ENCODE results near the gene LRRC71.

LRRC71 gene

GRCh38 chr1:156949127-156949526 lies 28.7 kb downstream of the LRRC71 start:
- Histone ChIP-seq H3K27me3 (ENCODE audit: control insufficient read depth, insufficient read depth, low read length) (no peaks in the 10 kb centered on the region), H3K36me3 (ENCODE audit: control insufficient read depth, insufficient read depth, low read length) (peaks cover 52% of the 10 kb centered on the region), H3K4me3 (ENCODE audit: low read length) (no peak overlapping the region), H3K9ac (ENCODE audit: low read length) (no peak overlapping the region), H3K4me1 (ENCODE audit: control insufficient read depth, insufficient read depth, low read length) (no peaks in the 10 kb centered on the region), H3K27ac (ENCODE audit: low read depth, low read length) (no peak overlapping the region)

GRCh38 chr1:156951371-156951770 lies 30.9 kb downstream of the LRRC71 start:
- H3K9ac ChIP-seq (ENCODE audit: low read length) = no peak overlapping the region
- H3K27ac ChIP-seq (ENCODE audit: low read depth, low read length) = no peak overlapping the region
- H3K4me1 ChIP-seq (ENCODE audit: control insufficient read depth, insufficient read depth, low read length) = no peaks in the 10 kb centered on the region
- H3K36me3 ChIP-seq (ENCODE audit: control insufficient read depth, insufficient read depth, low read length) = peaks cover 47% of the 10 kb centered on the region
- H3K4me3 ChIP-seq (ENCODE audit: low read length) = no peak overlapping the region
- no peaks in the 10 kb centered on the region for H3K27me3 ChIP-seq (ENCODE audit: control insufficient read depth, insufficient read depth, low read length)

- Histone ChIP-seq H3K4me3 (ENCODE audit: low read length) (no peak overlapping the region), H3K27ac (ENCODE audit: low read depth, low read length) (no peak overlapping the region), H3K4me1 (ENCODE audit: control insufficient read depth, insufficient read depth, low read length) (no peaks in the 10 kb centered on the region), H3K36me3 (ENCODE audit: control insufficient read depth, insufficient read depth, low read length) (peaks cover 47% of the 10 kb centered on the region), H3K27me3 (ENCODE audit: control insufficient read depth, insufficient read depth, low read length) (no peaks in the 10 kb centered on the region), H3K9ac (ENCODE audit: low read length) (no peak overlapping the region)
These were observed 33.1 kb downstream of the LRRC71 start for GRCh38 chr1:156953571-156953970.

DNA sequence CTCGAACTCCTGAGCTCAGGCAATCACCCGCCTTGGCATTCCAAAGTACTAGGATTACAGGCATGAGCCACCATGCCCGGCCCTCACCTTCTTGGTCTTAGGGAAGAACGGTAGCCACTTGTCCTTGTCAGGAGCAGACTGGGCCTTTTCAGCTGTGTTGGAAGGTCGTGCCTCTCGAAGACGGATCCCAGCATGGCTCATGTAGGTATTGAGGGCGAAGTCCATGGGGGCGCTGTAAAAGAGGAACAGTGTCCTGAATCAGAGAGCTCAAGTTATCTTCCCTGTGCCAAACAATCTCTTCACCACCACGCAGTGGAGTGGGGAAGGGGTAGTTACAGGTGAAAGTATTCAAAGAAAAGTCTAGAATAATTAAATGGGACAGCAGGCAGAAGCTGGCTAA lies 35.9 kb downstream of the LRRC71 start:
- H3K36me3 ChIP-seq (ENCODE audit: control insufficient read depth, insufficient read depth, low read length) = peaks cover 36% of the 10 kb centered on the region
- no peak overlapping the region for H3K9ac ChIP-seq (ENCODE audit: low read length)
- no peak overlapping the region for H3K27ac ChIP-seq (ENCODE audit: low read depth, low read length)

DNA sequence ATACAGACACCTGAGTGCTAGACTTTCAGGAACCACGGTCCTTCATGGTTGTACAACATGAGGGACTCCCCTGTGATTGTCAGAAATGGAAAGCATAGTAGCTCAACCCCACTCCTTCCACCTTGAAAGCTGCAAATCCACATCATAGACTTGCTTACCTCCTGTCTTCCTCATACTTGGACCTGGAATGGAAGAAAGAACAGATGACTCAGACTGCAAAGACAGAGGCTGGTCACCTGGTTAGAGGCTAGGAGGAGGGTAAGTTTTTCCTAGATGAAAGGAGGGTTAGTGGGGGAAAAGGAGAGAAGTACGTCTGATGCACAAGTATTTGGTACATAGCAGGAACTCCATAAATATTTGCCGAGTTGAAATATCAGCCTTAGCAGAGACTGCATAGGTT lies 37.2 kb downstream of the LRRC71 start:
- peaks cover 35% of the 10 kb centered on the region for H3K36me3 ChIP-seq (ENCODE audit: control insufficient read depth, insufficient read depth, low read length)
- no peak overlapping the region for H3K9ac ChIP-seq (ENCODE audit: low read length)
- no peak overlapping the region for H3K4me3 ChIP-seq (ENCODE audit: low read length)
- no peak overlapping the region for H3K27ac ChIP-seq (ENCODE audit: low read depth, low read length)
- H3K27me3 ChIP-seq (ENCODE audit: control insufficient read depth, insufficient read depth, low read length) = no peaks in the 10 kb centered on the region
- no peaks in the 10 kb centered on the region for H3K4me1 ChIP-seq (ENCODE audit: control insufficient read depth, insufficient read depth, low read length)

More for the DNA sequence above, 35.9 kb downstream of the LRRC71 start:
- H3K4me1 ChIP-seq (ENCODE audit: control insufficient read depth, insufficient read depth, low read length) = no peaks in the 10 kb centered on the region
- no peaks in the 10 kb centered on the region for H3K27me3 ChIP-seq (ENCODE audit: control insufficient read depth, insufficient read depth, low read length)
- no peak overlapping the region for H3K4me3 ChIP-seq (ENCODE audit: low read length)

DNA sequence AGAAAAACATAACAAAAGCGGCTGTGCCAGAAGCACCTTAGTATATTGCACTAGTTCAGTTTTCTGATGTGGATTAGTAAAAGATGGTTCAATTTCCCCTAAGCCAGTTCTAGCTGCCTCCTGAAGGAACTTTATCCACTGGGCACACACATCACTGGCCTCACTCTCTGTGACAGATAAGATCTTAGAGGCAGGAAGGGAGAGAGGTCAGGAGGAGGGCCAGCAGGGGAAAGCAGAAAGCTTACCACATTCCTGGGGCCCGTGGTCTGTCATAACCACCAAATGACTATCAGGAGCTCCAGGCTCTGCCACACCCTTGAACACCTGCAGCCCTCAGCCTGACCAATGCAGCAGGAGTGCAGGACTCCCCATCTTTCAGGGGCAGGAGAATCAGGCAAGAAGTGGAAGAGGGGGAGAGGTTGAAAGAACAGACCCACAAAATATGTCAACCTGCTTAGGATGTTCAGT lies 37.8 kb downstream of the LRRC71 start:
- Histone ChIP-seq H3K27me3 (ENCODE audit: control insufficient read depth, insufficient read depth, low read length) (no peaks in the 10 kb centered on the region), H3K36me3 (ENCODE audit: control insufficient read depth, insufficient read depth, low read length) (peaks cover 35% of the 10 kb centered on the region), H3K9ac (ENCODE audit: low read length) (no peak overlapping the region), H3K27ac (ENCODE audit: low read depth, low read length) (no peak overlapping the region), H3K4me3 (ENCODE audit: low read length) (no peak overlapping the region), H3K4me1 (ENCODE audit: control insufficient read depth, insufficient read depth, low read length) (no peaks in the 10 kb centered on the region)

GRCh38 chr1:156959414-156959813 lies 39.0 kb downstream of the LRRC71 start:
- Histone ChIP-seq H3K9ac (ENCODE audit: low read length) (no peak overlapping the region), H3K27me3 (ENCODE audit: control insufficient read depth, insufficient read depth, low read length) (no peaks in the 10 kb centered on the region), H3K36me3 (ENCODE audit: control insufficient read depth, insufficient read depth, low read length) (peaks cover 38% of the 10 kb centered on the region), H3K4me1 (ENCODE audit: control insufficient read depth, insufficient read depth, low read length) (no peaks in the 10 kb centered on the region), H3K4me3 (ENCODE audit: low read length) (no peak overlapping the region), H3K27ac (ENCODE audit: low read depth, low read length) (no peak overlapping the region)

GRCh38 chr1:156959925-156960324 lies 39.5 kb downstream of the LRRC71 start:
- H3K9ac ChIP-seq (ENCODE audit: low read length) = no peak overlapping the region
- no peaks in the 10 kb centered on the region for H3K4me1 ChIP-seq (ENCODE audit: control insufficient read depth, insufficient read depth, low read length)
- H3K36me3 ChIP-seq (ENCODE audit: control insufficient read depth, insufficient read depth, low read length) = peaks cover 38% of the 10 kb centered on the region
- H3K27ac ChIP-seq (ENCODE audit: low read depth, low read length) = no peak overlapping the region
- H3K27me3 ChIP-seq (ENCODE audit: control insufficient read depth, insufficient read depth, low read length) = no peaks in the 10 kb centered on the region
- no peak overlapping the region for H3K4me3 ChIP-seq (ENCODE audit: low read length)

- peaks cover 29% of the 10 kb centered on the region for H3K36me3 ChIP-seq (ENCODE audit: control insufficient read depth, insufficient read depth, low read length)
- no peak overlapping the region for H3K4me3 ChIP-seq (ENCODE audit: low read length)
- no peak overlapping the region for H3K27ac ChIP-seq (ENCODE audit: low read depth, low read length)
These were observed 41.3 kb downstream of the LRRC71 start for GRCh38 chr1:156961709-156962108.

DNA sequence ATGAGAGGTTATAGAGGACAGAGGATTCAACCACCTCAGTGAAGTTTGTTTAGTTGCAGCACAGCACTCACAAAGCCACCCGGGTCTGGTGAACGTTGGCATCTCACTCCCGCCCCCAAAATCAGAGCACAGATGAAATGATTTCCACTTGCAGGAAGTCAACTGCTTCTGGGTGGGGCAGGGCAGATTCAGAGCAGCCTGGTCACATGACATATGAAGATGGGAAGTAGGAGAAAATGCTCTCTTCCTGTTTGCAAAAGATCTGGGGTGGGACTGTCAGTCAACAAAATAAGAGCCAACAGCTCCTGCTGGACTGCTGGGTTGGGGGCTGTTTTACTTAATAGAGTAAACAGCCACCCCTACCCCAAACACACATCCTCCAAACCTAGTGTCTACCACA lies 43.2 kb downstream of the LRRC71 start:
- Histone ChIP-seq H3K27me3 (ENCODE audit: control insufficient read depth, insufficient read depth, low read length) (no peaks in the 10 kb centered on the region), H3K36me3 (ENCODE audit: control insufficient read depth, insufficient read depth, low read length) (peaks cover 18% of the 10 kb centered on the region), H3K4me1 (ENCODE audit: control insufficient read depth, insufficient read depth, low read length) (no peaks in the 10 kb centered on the region), H3K27ac (ENCODE audit: low read depth, low read length) (no peak overlapping the region), H3K4me3 (ENCODE audit: low read length) (no peak overlapping the region), H3K9ac (ENCODE audit: low read length) (no peak overlapping the region)

More at GRCh38 chr1:156961709-156962108, 41.3 kb downstream of the LRRC71 start:
- Histone ChIP-seq H3K4me1 (ENCODE audit: control insufficient read depth, insufficient read depth, low read length) (no peaks in the 10 kb centered on the region), H3K9ac (ENCODE audit: low read length) (no peak overlapping the region), H3K27me3 (ENCODE audit: control insufficient read depth, insufficient read depth, low read length) (no peaks in the 10 kb centered on the region)

- Histone ChIP-seq H3K4me3 (ENCODE audit: low read length) (no peak overlapping the region), H3K4me1 (ENCODE audit: control insufficient read depth, insufficient read depth, low read length) (no peaks in the 10 kb centered on the region), H3K27me3 (ENCODE audit: control insufficient read depth, insufficient read depth, low read length) (no peaks in the 10 kb centered on the region), H3K9ac (ENCODE audit: low read length) (no peak overlapping the region), H3K27ac (ENCODE audit: low read depth, low read length) (no peak overlapping the region), H3K36me3 (ENCODE audit: control insufficient read depth, insufficient read depth, low read length) (peaks cover 18% of the 10 kb centered on the region)
These were observed 44.0 kb downstream of the LRRC71 start for GRCh38 chr1:156964441-156964840.

DNA sequence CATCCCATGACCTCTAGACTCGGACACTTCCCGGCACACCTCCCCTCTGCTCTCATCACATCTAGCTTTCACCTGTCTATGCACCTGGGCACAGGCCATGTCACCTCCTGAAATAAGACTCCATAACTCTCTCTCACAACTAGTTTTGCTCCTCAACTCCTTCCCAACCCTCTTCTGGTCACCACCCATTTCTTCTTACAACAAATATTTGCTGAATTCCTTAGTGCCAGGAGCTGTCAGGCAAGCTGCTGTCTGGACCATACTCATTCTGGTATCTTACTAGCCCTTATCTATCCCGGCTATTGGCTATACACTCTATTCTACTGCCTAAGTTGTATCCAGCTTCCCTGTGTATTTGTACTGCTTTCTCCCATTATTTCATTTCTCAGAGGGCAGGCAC lies 49.1 kb downstream of the LRRC71 start:
- Histone ChIP-seq H3K36me3 (ENCODE audit: control insufficient read depth, insufficient read depth, low read length) (peaks cover 14% of the 10 kb centered on the region), H3K9ac (ENCODE audit: low read length) (no peak overlapping the region), H3K27ac (ENCODE audit: low read depth, low read length) (no peak overlapping the region), H3K4me1 (ENCODE audit: control insufficient read depth, insufficient read depth, low read length) (no peaks in the 10 kb centered on the region), H3K4me3 (ENCODE audit: low read length) (no peak overlapping the region), H3K27me3 (ENCODE audit: control insufficient read depth, insufficient read depth, low read length) (no peaks in the 10 kb centered on the region)

GRCh38 chr1:156970017-156970416 lies 49.6 kb downstream of the LRRC71 start:
- no peaks in the 10 kb centered on the region for H3K4me1 ChIP-seq (ENCODE audit: control insufficient read depth, insufficient read depth, low read length)
- no peak overlapping the region for H3K9ac ChIP-seq (ENCODE audit: low read length)
- H3K27me3 ChIP-seq (ENCODE audit: control insufficient read depth, insufficient read depth, low read length) = no peaks in the 10 kb centered on the region
- no peak overlapping the region for H3K27ac ChIP-seq (ENCODE audit: low read depth, low read length)
- peaks cover 14% of the 10 kb centered on the region for H3K36me3 ChIP-seq (ENCODE audit: control insufficient read depth, insufficient read depth, low read length)
- H3K4me3 ChIP-seq (ENCODE audit: low read length) = no peak overlapping the region

Data from rectal smooth muscle tissue (tissue), 1 donor.